Chondrocyte (in vitro differentiated cells): ENCODE measurements around the gene BCLAF3. TPM values are rescaled to one million over a fixed set of nuclear protein-coding genes. Genes with fewer than 3 reads are reported as not detected.

ENCODE experiments used
- DNase-seq: peaks from one replicate; pipeline ENCODE4 v3.0.0; 2021; ENCODE audit warnings: mixed read lengths, low spot score
- H3K27ac Mint-ChIP-seq: one replicate; pipeline ENCODE4 v1.8.0; 2021; ENCODE audit warnings: mild to moderate bottlenecking, moderate library complexity, mixed read lengths; ENCODE audit not compliant: unreplicated experiment
- H3K27me3 Mint-ChIP-seq: 2 replicates; pipeline ENCODE4 v1.8.0; 2021; ENCODE audit warnings: low read depth, mixed read lengths
- H3K36me3 Mint-ChIP-seq: 2 replicates; pipeline ENCODE4 v1.8.0; 2021; ENCODE audit warnings: low read depth, mixed read lengths
- H3K4me1 Mint-ChIP-seq: 2 replicates; pipeline ENCODE4 v1.8.0; 2021; ENCODE audit warnings: low read depth, mild to moderate bottlenecking, mixed read lengths
- H3K4me3 Mint-ChIP-seq: one replicate; pipeline ENCODE4 v1.8.0; 2021; ENCODE audit warnings: mild to moderate bottlenecking, moderate library complexity, mixed read lengths; ENCODE audit not compliant: unreplicated experiment
- H3K9me3 Mint-ChIP-seq: 2 replicates; pipeline ENCODE4 v1.8.0; 2021; ENCODE audit warnings: low read depth, mixed read lengths
- CTCF ChIP-seq: fragments of 200-600 bp; sonication (generic); IDR thresholded peaks from 2 replicates; pipeline ENCODE4 v1.5.0; 2021; ENCODE audit warnings: antibody characterized with exemption, mild to moderate bottlenecking, moderate library complexity
- total RNA-seq: library from RNA; stranded (reverse); gene quantifications from 3 replicates; pipeline ENCODE4 v1.2.1, GENCODE V29; 2021

BCLAF3 gene
- total RNA-seq, 1 donor from 2014 or later, result 8.9 TPM

- Mint-ChIP-seq H3K4me1 (no peaks in the 10 kb centered on the region), H3K36me3 (peaks cover 6% of the 10 kb centered on the region), H3K27ac (no peak overlapping the region), H3K27me3 (no peaks in the 10 kb centered on the region), H3K9me3 (peaks cover 45% of the 10 kb centered on the region), H3K4me3 (no peak overlapping the region)
- no peak for DNase-seq
- TF ChIP-seq CTCF, result no peak
These were observed 24.6 kb upstream of the BCLAF3 start for GRCh38 chrX:20015422-20015821.

- H3K27ac Mint-ChIP-seq, result no peak overlapping the region
- no peak overlapping the region for H3K4me3 Mint-ChIP-seq
- peaks cover 6% of the 10 kb centered on the region for H3K36me3 Mint-ChIP-seq
- no peaks in the 10 kb centered on the region for H3K4me1 Mint-ChIP-seq
- DNase-seq, result no peak
- H3K27me3 Mint-ChIP-seq, result no peaks in the 10 kb centered on the region
- TF ChIP-seq CTCF, result no peak
- H3K9me3 Mint-ChIP-seq, result peaks cover 32% of the 10 kb centered on the region
These were observed 20.7 kb upstream of the BCLAF3 start for GRCh38 chrX:20011608-20012007.

- no peak overlapping the region for H3K27ac Mint-ChIP-seq
- H3K4me1 Mint-ChIP-seq, result no peaks in the 10 kb centered on the region
- H3K27me3 Mint-ChIP-seq, result no peaks in the 10 kb centered on the region
- H3K9me3 Mint-ChIP-seq, result peaks cover 4% of the 10 kb centered on the region
- no peak for TF ChIP-seq CTCF
- no peak overlapping the region for H3K4me3 Mint-ChIP-seq
- DNase-seq, result no peak
- H3K36me3 Mint-ChIP-seq, result no peaks in the 10 kb centered on the region
These were observed 17.2 kb upstream of the BCLAF3 start for GRCh38 chrX:20007962-20008622.

GRCh38 chrX:20005883-20006282, 15.0 kb upstream of the BCLAF3 start:
- Mint-ChIP-seq H3K27me3 (no peaks in the 10 kb centered on the region), H3K9me3 (peaks cover 2% of the 10 kb centered on the region), H3K36me3 (no peaks in the 10 kb centered on the region), H3K4me3 (no peak overlapping the region), H3K27ac (no peak overlapping the region), H3K4me1 (no peaks in the 10 kb centered on the region)
- no peak for DNase-seq
- TF ChIP-seq CTCF, result no peak

- no peaks in the 10 kb centered on the region for H3K9me3 Mint-ChIP-seq
- no peak overlapping the region for H3K27ac Mint-ChIP-seq
- no peaks in the 10 kb centered on the region for H3K27me3 Mint-ChIP-seq
- TF ChIP-seq CTCF, result no peak
- no peak overlapping the region for H3K4me3 Mint-ChIP-seq
- DNase-seq, result no peak
- H3K36me3 Mint-ChIP-seq, result no peaks in the 10 kb centered on the region
- H3K4me1 Mint-ChIP-seq, result no peaks in the 10 kb centered on the region
These were observed 10.7 kb upstream of the BCLAF3 start for GRCh38 chrX:20001588-20001987.
